HepG2 (cell line): Measurements from ENCODE around the gene SUCLG2. TPM values are rescaled to one million over a fixed set of nuclear protein-coding genes. Genes with fewer than 3 reads are reported as not detected.

ENCODE experiments used
- AGO2 ChIP-seq: fragments of 200-400 bp; formaldehyde crosslinking; optimal IDR thresholded peaks from 2 replicates; pipeline ENCODE3; 2017; ENCODE audit warnings: mild to moderate bottlenecking, low read depth, low read length, moderate library complexity
- BHLHE40 ChIP-seq: IDR thresholded peaks from 2 replicates; pipeline ENCODE4 v1.6.1; 2011; ENCODE audit warnings: low read length, improper control_type of control experiment
- HDAC1 ChIP-seq: sonication (generic); formaldehyde crosslinking; IDR thresholded peaks from 2 replicates; pipeline ENCODE4 v1.5.1; 2020; ENCODE audit warnings: mild to moderate bottlenecking, missing genetic modification reagents
- ISX ChIP-seq: sonication (generic); formaldehyde crosslinking; conservative IDR thresholded peaks from 2 replicates; pipeline ENCODE4 v1.5.0; 2020; ENCODE audit warnings: missing genetic modification reagents
- MYC ChIP-seq: sonication (generic); formaldehyde crosslinking; IDR thresholded peaks from 2 replicates; pipeline ENCODE4 v1.9.0; 2021; ENCODE audit warnings: missing genetic modification reagents, borderline replicate concordance
- PCBP2 ChIP-seq: fragments of 200-400 bp; formaldehyde crosslinking; optimal IDR thresholded peaks from 2 replicates; pipeline ENCODE3; 2018; ENCODE audit warnings: low read length, low read depth; ENCODE audit not compliant: poor library complexity, severe bottlenecking
- SETDB1 ChIP-seq: sonication (generic); formaldehyde crosslinking; IDR thresholded peaks from 2 replicates; pipeline ENCODE4 v1.5.1; 2020; ENCODE audit warnings: missing genetic modification reagents, mild to moderate bottlenecking, borderline replicate concordance
- SP140L ChIP-seq: sonication (generic); formaldehyde crosslinking; IDR thresholded peaks from 2 replicates; pipeline ENCODE4 v1.4.0; 2020; ENCODE audit warnings: missing genetic modification reagents, borderline replicate concordance
- TBL1XR1 ChIP-seq: fragments of 150-350 bp; IDR thresholded peaks from 2 replicates; pipeline ENCODE4 v1.6.1; 2014; ENCODE audit warnings: borderline replicate concordance, low read length; ENCODE audit not compliant: partially characterized antibody
- TMF1 ChIP-seq: sonication (generic); formaldehyde crosslinking; IDR thresholded peaks from 2 replicates; pipeline ENCODE4 v1.8.1; 2022; ENCODE audit warnings: low read depth, missing genetic modification reagents
- YEATS4 ChIP-seq: sonication (generic); formaldehyde crosslinking; IDR thresholded peaks from 2 replicates; pipeline ENCODE4 v1.4.0; 2020; ENCODE audit warnings: missing genetic modification reagents, borderline replicate concordance
- ZNF253 ChIP-seq: sonication (generic); formaldehyde crosslinking; IDR thresholded peaks from 2 replicates; pipeline ENCODE4 v1.8.0; 2022; ENCODE audit warnings: mild to moderate bottlenecking, missing genetic modification reagents, borderline replicate concordance
- ZNF331 ChIP-seq: sonication (generic); formaldehyde crosslinking; IDR thresholded peaks from 2 replicates; pipeline ENCODE4 v1.4.0; 2020; ENCODE audit warnings: missing genetic modification reagents
- ZNF766 ChIP-seq: sonication (generic); formaldehyde crosslinking; IDR thresholded peaks from 2 replicates; pipeline ENCODE4 v1.5.0; 2020; ENCODE audit warnings: missing genetic modification reagents, borderline replicate concordance
- polyA plus RNA-seq, 8 experiments: library from polyadenylated mRNA; depleted of rRNA in 3 of 8; stranded (reverse) in 7 of 8; unstranded in 1 of 8; fragments of >200 nt; fragmentation: Illumina TruSeq in 4 of 8; extraction: Trizol in 4 of 8; gene quantifications; 2 replicates each; pipeline versions ENCODE4 v1.2.1 to v1.2.3, GENCODE V29; 2011 to 2016; ENCODE audit warnings: low read depth in 4 of 8, missing spikeins in 1 of 8, mixed read lengths in 1 of 8; ENCODE audit not compliant: insufficient read depth in 1 of 8
- total RNA-seq, 5 experiments: library from RNA; depleted of rRNA; stranded (reverse); fragments of >200 nt; fragmentation: Illumina TruSeq; extraction: Trizol; gene quantifications; 2 replicates each; pipeline ENCODE4 v1.2.3, GENCODE V29; 2016; ENCODE audit warnings: low read depth in 1 of 5
- TF ChIP-seq, protein P1 (sequence below): sonication (generic); formaldehyde crosslinking; IDR thresholded peaks from 2 replicates; pipeline ENCODE4 v1.4.0; 2020; ENCODE audit warnings: low read depth, missing genetic modification reagents
- TF ChIP-seq, protein P2 (sequence below): sonication (generic); formaldehyde crosslinking; conservative IDR thresholded peaks from 2 replicates; pipeline ENCODE4 v1.5.0; 2020; ENCODE audit warnings: missing genetic modification reagents
- TF ChIP-seq, protein P3 (sequence below): sonication (generic); formaldehyde crosslinking; IDR thresholded peaks from 2 replicates; pipeline ENCODE4 v1.8.0; 2022; ENCODE audit warnings: mild to moderate bottlenecking, missing genetic modification reagents; ENCODE audit not compliant: insufficient replicate concordance
- TF ChIP-seq, protein P4 (sequence below): sonication (generic); formaldehyde crosslinking; IDR thresholded peaks from 2 replicates; pipeline ENCODE4 v1.9.0; 2022; ENCODE audit warnings: missing genetic modification reagents, mild to moderate bottlenecking, borderline replicate concordance
- TF ChIP-seq, protein P5 (sequence below): sonication (generic); formaldehyde crosslinking; IDR thresholded peaks from 2 replicates; pipeline ENCODE4 v1.4.0; 2020; ENCODE audit warnings: missing genetic modification reagents

Gene SUCLG2
- total and polyA plus RNA-seq, 2 of the 13 experiments (the other 11 are each of a cell fraction or from before 2014, with no cell fraction given) = 21.4 to 64.9 TPM

DNA sequence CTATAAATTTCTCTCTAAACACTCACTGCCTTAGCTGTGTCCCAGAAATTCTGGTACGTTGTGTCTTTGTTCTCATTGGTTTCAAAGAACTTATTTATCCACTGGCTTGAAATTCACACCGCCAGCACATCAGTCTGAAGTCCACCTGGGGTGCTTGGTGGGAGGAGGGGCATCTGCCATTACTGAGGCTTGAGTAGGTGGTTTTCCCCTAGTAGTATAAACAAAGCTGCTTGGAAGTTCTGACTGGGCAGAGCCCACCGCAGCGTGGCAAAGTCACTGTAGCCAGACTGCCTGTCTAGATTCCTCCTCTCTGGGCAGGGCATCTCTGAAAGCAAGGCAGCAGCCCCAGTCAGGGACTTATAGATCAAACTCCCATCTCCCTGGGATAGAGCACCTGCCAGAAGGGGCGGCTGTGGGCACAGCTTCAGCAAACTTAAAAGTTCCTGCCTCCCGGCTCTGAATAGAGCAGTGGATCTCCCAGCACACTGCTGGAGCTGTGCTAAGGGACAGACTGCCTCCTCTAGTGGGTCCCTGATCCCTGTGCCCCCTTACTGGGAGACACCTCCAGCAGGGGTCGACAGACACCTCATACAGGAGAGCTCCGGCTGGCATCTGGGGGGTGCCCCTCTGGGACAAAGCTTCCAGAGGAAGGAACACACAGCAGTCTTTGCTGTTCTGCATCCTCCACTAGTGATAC lies 114.1 kb downstream of the SUCLG2 start (continued):
- TF ChIP-seq, protein P1, sequence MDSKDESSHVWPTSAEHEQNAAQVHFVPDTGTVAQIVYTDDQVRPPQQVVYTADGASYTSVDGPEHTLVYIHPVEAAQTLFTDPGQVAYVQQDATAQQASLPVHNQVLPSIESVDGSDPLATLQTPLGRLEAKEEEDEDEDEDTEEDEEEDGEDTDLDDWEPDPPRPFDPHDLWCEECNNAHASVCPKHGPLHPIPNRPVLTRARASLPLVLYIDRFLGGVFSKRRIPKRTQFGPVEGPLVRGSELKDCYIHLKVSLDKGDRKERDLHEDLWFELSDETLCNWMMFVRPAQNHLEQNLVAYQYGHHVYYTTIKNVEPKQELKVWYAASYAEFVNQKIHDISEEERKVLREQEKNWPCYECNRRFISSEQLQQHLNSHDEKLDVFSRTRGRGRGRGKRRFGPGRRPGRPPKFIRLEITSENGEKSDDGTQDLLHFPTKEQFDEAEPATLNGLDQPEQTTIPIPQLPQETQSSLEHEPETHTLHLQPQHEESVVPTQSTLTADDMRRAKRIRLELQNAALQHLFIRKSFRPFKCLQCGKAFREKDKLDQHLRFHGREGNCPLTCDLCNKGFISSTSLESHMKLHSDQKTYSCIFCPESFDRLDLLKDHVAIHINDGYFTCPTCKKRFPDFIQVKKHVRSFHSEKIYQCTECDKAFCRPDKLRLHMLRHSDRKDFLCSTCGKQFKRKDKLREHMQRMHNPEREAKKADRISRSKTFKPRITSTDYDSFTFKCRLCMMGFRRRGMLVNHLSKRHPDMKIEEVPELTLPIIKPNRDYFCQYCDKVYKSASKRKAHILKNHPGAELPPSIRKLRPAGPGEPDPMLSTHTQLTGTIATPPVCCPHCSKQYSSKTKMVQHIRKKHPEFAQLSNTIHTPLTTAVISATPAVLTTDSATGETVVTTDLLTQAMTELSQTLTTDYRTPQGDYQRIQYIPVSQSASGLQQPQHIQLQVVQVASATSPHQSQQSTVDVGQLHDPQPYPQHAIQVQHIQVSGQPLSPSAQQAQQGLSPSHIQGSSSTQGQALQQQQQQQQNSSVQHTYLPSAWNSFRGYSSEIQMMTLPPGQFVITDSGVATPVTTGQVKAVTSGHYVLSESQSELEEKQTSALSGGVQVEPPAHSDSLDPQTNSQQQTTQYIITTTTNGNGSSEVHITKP (CRISPR knock-in tag) = no peak
- TF ChIP-seq TBL1XR1 (no peak), SETDB1 (CRISPR knock-in tag) (no peak), BHLHE40 (no peak), AGO2 (no peak), YEATS4 (no peak; the same call in 1 of the 2 replicates), PCBP2 (no peak), TMF1 (no peak), ZNF331 (peak; percentile 38; the same call in 1 of the 2 replicates), ISX (no peak), MYC (CRISPR knock-in tag) (no peak), ZNF253 (CRISPR knock-in tag) (no peak), HDAC1 (0 out of 2 replicates have a peak, but pooled peaks have one; percentile 25), SP140L (CRISPR knock-in tag) (no peak), ZNF766 (CRISPR knock-in tag) (no peak)
- TF ChIP-seq, protein P2, sequence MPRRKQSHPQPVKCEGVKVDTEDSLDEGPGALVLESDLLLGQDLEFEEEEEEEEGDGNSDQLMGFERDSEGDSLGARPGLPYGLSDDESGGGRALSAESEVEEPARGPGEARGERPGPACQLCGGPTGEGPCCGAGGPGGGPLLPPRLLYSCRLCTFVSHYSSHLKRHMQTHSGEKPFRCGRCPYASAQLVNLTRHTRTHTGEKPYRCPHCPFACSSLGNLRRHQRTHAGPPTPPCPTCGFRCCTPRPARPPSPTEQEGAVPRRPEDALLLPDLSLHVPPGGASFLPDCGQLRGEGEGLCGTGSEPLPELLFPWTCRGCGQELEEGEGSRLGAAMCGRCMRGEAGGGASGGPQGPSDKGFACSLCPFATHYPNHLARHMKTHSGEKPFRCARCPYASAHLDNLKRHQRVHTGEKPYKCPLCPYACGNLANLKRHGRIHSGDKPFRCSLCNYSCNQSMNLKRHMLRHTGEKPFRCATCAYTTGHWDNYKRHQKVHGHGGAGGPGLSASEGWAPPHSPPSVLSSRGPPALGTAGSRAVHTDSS = no peak
- TF ChIP-seq, protein P3, sequence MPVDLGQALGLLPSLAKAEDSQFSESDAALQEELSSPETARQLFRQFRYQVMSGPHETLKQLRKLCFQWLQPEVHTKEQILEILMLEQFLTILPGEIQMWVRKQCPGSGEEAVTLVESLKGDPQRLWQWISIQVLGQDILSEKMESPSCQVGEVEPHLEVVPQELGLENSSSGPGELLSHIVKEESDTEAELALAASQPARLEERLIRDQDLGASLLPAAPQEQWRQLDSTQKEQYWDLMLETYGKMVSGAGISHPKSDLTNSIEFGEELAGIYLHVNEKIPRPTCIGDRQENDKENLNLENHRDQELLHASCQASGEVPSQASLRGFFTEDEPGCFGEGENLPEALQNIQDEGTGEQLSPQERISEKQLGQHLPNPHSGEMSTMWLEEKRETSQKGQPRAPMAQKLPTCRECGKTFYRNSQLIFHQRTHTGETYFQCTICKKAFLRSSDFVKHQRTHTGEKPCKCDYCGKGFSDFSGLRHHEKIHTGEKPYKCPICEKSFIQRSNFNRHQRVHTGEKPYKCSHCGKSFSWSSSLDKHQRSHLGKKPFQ (CRISPR knock-in tag) = peak; percentile 28
- TF ChIP-seq, protein P4, sequence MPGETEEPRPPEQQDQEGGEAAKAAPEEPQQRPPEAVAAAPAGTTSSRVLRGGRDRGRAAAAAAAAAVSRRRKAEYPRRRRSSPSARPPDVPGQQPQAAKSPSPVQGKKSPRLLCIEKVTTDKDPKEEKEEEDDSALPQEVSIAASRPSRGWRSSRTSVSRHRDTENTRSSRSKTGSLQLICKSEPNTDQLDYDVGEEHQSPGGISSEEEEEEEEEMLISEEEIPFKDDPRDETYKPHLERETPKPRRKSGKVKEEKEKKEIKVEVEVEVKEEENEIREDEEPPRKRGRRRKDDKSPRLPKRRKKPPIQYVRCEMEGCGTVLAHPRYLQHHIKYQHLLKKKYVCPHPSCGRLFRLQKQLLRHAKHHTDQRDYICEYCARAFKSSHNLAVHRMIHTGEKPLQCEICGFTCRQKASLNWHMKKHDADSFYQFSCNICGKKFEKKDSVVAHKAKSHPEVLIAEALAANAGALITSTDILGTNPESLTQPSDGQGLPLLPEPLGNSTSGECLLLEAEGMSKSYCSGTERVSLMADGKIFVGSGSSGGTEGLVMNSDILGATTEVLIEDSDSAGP (CRISPR knock-in tag) = peak; percentile 36; the same call in 1 of the 2 replicates
- TF ChIP-seq, protein P5, sequence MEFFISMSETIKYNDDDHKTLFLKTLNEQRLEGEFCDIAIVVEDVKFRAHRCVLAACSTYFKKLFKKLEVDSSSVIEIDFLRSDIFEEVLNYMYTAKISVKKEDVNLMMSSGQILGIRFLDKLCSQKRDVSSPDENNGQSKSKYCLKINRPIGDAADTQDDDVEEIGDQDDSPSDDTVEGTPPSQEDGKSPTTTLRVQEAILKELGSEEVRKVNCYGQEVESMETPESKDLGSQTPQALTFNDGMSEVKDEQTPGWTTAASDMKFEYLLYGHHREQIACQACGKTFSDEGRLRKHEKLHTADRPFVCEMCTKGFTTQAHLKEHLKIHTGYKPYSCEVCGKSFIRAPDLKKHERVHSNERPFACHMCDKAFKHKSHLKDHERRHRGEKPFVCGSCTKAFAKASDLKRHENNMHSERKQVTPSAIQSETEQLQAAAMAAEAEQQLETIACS (CRISPR knock-in tag) = no peak
